Smooth muscle cell (in vitro differentiated cells): ENCODE results near the gene SCYGR2. TPM values are rescaled to one million over a fixed set of nuclear protein-coding genes. Genes with fewer than 3 reads are reported as not detected.

ENCODE experiments used
- DNase-seq: peaks from one replicate; lab custom pipeline; 2025; ENCODE audit not compliant: unreplicated experiment; lab: John Stamatoyannopoulos, UW
- H2AFZ ChIP-seq: fragments of 200-600 bp; sonication (generic); 2 replicates; pipeline ENCODE4 v1.6.0; 2016; ENCODE audit warnings: antibody characterized with exemption, low read depth, mild to moderate bottlenecking
- H3F3A ChIP-seq: fragments of 200-600 bp; sonication (generic); 2 replicates; pipeline ENCODE4 v1.6.0; 2017; ENCODE audit warnings: antibody characterized with exemption, low read depth
- H3K27ac ChIP-seq: fragments of 200-600 bp; sonication (generic); 2 replicates; pipeline ENCODE4 v1.5.1; 2016; ENCODE audit warnings: low read depth, mild to moderate bottlenecking
- H3K27me3 ChIP-seq: fragments of 200-600 bp; sonication (generic); 2 replicates; pipeline ENCODE4 v1.6.1; 2016; ENCODE audit warnings: low read depth, mild to moderate bottlenecking
- H3K36me3 ChIP-seq: fragments of 200-600 bp; sonication (generic); 2 replicates; pipeline ENCODE4 v1.5.1; 2016; ENCODE audit warnings: low read depth
- H3K4me1 ChIP-seq: fragments of 200-600 bp; sonication (generic); 2 replicates; pipeline ENCODE4 v1.5.1; 2016; ENCODE audit warnings: low read depth
- H3K4me2 ChIP-seq: fragments of 200-600 bp; sonication (generic); 2 replicates; pipeline ENCODE4 v1.6.0; 2016; ENCODE audit warnings: mild to moderate bottlenecking
- H3K4me3 ChIP-seq: fragments of 200-600 bp; sonication (generic); 2 replicates; pipeline ENCODE4 v1.5.1; 2016; ENCODE audit warnings: mild to moderate bottlenecking
- H3K79me2 ChIP-seq: fragments of 200-600 bp; sonication (generic); 2 replicates; pipeline ENCODE4 v1.6.0; 2016; ENCODE audit warnings: low read depth, mild to moderate bottlenecking
- H3K9ac ChIP-seq: fragments of 200-600 bp; sonication (generic); 2 replicates; pipeline ENCODE4 v1.6.0; 2016; ENCODE audit warnings: low read depth
- H3K9me3 ChIP-seq: fragments of 200-600 bp; sonication (generic); replicated peaks from 2 replicates; pipeline ENCODE4 v1.5.1; 2016; ENCODE audit warnings: low read depth
- H4K20me1 ChIP-seq: fragments of 200-600 bp; sonication (generic); 2 replicates; pipeline ENCODE4 v1.6.0; 2016; ENCODE audit warnings: low read depth
- WGBS: methylation state at CpG from one replicate; pipeline ENCODE4 v1.1.7; 2016; ENCODE audit warnings: low lambda C conversion rate; 5-methylcytosine and 5-hydroxymethylcytosine counted together
- polyA plus RNA-seq: library from polyadenylated mRNA; unstranded; fragments of >200 nt; fragmentation: Nextera tagmentation; extraction: Ambion mirVana; gene quantifications from 2 replicates; pipeline ENCODE4 v1.2.1, GENCODE V29; 2016
- total RNA-seq: library from RNA; depleted of rRNA; stranded (reverse); fragments of >200 nt; gene quantifications from 2 replicates; pipeline ENCODE4 v1.2.3, GENCODE V29; 2014
- TF ChIP-seq, protein P1 (sequence below): fragments of 200-600 bp; sonication (generic); IDR thresholded peaks from 2 replicates; pipeline ENCODE4 v1.5.1; 2017; ENCODE audit warnings: borderline replicate concordance, mild to moderate bottlenecking, antibody characterized with exemption; ENCODE audit not compliant: insufficient read depth, poor library complexity, severe bottlenecking

The SCYGR2 gene
- total and polyA plus RNA-seq, 2 experiments from 2014 or later = not detected

DNA sequence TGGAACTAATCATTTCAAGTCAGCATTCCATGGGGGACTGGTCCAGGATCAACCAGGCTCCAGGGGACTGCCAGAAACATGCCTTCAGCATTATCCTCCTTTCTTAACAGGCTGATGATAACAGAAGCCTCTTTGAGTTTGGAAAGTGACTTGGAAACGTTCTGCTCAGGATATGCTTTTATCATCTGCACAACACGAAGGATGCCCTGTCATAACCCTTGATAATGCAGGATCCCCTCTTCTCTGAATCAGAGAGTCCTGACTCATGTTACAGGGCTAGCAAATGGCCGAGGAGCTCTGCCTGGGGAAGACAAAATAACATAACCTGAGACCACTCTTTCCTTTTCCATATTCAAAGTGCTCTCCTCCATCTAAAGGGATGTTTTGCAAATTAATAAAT, 9.2 kb downstream of the SCYGR2 start:
- H3F3A ChIP-seq = no peaks in the 10 kb centered on the region
- H3K27ac ChIP-seq = peak overlapping the region; percentile 22
- H3K4me3 ChIP-seq = no peak overlapping the region
- no peak overlapping the region for H2AFZ ChIP-seq
- H3K36me3 ChIP-seq = no peaks in the 10 kb centered on the region
- no peaks in the 10 kb centered on the region for H3K9me3 ChIP-seq
- H3K27me3 ChIP-seq = no peaks in the 10 kb centered on the region
- H3K4me2 ChIP-seq = peak overlapping the region; percentile 27
- no peaks in the 10 kb centered on the region for H3K79me2 ChIP-seq
- H3K9ac ChIP-seq = no peak overlapping the region
- TF ChIP-seq, protein P1, sequence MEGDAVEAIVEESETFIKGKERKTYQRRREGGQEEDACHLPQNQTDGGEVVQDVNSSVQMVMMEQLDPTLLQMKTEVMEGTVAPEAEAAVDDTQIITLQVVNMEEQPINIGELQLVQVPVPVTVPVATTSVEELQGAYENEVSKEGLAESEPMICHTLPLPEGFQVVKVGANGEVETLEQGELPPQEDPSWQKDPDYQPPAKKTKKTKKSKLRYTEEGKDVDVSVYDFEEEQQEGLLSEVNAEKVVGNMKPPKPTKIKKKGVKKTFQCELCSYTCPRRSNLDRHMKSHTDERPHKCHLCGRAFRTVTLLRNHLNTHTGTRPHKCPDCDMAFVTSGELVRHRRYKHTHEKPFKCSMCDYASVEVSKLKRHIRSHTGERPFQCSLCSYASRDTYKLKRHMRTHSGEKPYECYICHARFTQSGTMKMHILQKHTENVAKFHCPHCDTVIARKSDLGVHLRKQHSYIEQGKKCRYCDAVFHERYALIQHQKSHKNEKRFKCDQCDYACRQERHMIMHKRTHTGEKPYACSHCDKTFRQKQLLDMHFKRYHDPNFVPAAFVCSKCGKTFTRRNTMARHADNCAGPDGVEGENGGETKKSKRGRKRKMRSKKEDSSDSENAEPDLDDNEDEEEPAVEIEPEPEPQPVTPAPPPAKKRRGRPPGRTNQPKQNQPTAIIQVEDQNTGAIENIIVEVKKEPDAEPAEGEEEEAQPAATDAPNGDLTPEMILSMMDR = no peak
- WGBS = 25% methylated on average over 3 of the region's 3 CpGs
- H4K20me1 ChIP-seq = no peaks in the 10 kb centered on the region
- no peak for DNase-seq
- no peaks in the 10 kb centered on the region for H3K4me1 ChIP-seq

DNA sequence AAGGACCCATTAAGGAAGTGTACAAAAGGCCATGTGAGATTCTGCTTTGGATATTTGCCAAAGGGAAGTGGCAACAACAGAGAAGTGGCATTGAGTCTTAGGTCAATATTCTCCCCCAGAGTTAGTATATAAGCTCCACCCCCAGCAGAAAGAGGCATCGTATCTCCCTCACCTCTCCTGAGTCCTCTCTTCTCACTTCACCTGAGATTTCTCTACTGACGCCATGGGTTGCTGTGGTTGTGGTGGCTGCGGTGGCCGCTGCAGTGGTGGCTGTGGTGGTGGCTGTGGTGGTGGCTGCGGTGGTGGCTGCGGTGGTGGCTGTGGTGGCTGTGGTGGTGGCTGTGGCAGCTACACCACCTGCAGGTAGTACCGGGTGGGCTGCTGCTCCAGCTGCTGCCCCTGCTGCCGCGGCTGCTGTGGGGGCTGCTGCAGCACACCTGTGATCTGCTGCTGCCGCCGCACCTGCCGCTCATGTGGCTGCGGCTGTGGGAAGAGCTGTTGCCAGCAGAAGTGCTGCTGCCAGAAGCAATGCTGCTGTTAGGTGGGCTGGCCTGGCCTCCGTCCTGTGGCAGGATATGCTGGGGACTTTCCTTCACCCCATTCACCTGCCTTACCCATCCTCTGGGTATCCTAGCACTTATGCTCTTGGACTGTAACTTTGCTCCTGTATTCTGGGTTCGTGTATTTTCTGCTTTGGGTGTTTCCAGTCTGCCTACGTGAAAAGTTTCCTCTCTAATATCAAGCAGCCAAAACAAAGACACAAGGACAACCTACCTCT, 10.1 kb downstream of the SCYGR2 start:
- DNase-seq = no peak
- Histone ChIP-seq H3K27me3 (no peaks in the 10 kb centered on the region), H3K9me3 (no peaks in the 10 kb centered on the region), H3K27ac (no peak overlapping the region), H3K79me2 (no peaks in the 10 kb centered on the region), H3K36me3 (no peaks in the 10 kb centered on the region), H3F3A (no peaks in the 10 kb centered on the region), H3K4me2 (no peak overlapping the region), H3K4me3 (no peak overlapping the region), H2AFZ (no peak overlapping the region), H3K9ac (no peak overlapping the region), H3K4me1 (no peaks in the 10 kb centered on the region), H4K20me1 (no peaks in the 10 kb centered on the region)
- TF ChIP-seq, protein P1 = no peak
- 96% methylated on average over 16 of the region's 16 CpGs for WGBS

DNA sequence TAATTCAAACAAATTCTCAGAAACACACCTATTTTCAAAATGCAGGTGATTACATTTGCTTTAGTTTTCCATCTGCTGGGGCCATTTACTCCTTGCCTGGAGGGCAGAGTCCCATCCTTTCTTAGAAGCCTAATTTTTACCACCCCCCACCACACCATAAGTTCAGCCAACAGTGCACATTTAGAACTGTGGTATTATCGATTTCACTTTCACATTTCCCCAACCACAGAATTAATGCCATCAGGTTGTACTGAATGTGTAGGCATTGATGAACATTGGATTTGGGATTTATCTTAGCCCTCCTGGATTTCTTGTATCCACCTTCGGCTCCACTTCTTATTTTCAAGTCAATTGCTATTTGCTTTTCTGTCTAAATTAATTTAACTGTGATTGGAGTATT, 11.4 kb downstream of the SCYGR2 start:
- no peak overlapping the region for H3K4me2 ChIP-seq
- H4K20me1 ChIP-seq = no peaks in the 10 kb centered on the region
- no peaks in the 10 kb centered on the region for H3K79me2 ChIP-seq
- no peaks in the 10 kb centered on the region for H3K9me3 ChIP-seq
- H2AFZ ChIP-seq = no peak overlapping the region
- TF ChIP-seq, protein P1 = no peak
- no peaks in the 10 kb centered on the region for H3K27me3 ChIP-seq
- no peak overlapping the region for H3K9ac ChIP-seq
- no peak for DNase-seq
- WGBS = 95% methylated on average over 2 of the region's 2 CpGs
- H3F3A ChIP-seq = no peaks in the 10 kb centered on the region
- H3K4me1 ChIP-seq = no peaks in the 10 kb centered on the region
- H3K36me3 ChIP-seq = no peaks in the 10 kb centered on the region
- no peak overlapping the region for H3K4me3 ChIP-seq
- no peak overlapping the region for H3K27ac ChIP-seq

DNA sequence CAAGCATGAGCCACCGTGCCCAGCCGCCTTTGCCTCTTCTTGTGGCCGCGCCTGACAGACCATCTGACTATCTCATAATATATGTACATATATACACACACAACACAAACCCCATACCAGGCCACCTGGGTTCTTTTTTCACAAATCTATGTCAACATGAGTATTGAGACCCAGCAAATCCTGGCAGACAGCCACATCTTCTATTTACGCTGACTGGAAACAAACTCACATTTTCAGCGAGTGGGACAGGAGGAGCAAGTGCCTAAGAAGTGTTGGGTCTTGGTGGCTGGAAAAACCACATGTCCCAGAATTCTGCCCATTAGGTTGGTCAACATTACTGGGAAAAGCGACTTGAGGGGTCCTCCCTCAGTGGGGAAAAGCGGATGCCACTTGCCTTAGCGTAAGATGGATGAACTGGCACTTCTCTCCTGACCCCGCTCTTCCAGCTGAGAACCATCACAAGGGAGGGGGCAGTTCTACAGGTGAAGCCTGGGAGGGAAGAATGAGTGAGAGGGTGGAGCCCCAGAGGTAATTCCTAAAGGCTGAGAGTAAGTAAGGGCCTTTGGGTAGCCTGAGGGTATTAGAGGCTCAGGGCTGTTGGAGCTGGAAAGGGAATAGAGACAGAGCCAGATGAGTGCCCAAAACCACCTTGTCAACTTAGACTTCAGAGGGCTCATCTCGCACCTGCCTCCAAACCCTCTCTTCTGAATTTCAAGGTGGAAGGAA, 14.0 kb downstream of the SCYGR2 start:
- 96% methylated on average over 11 of the region's 11 CpGs for WGBS
- no peaks in the 10 kb centered on the region for H3K79me2 ChIP-seq
- H3K27ac ChIP-seq = no peak overlapping the region
- no peaks in the 10 kb centered on the region for H4K20me1 ChIP-seq
- H3K9me3 ChIP-seq = no peaks in the 10 kb centered on the region
- no peaks in the 10 kb centered on the region for H3K27me3 ChIP-seq
- no peak overlapping the region for H3K4me2 ChIP-seq
- no peaks in the 10 kb centered on the region for H3F3A ChIP-seq
- H3K9ac ChIP-seq = no peak overlapping the region
- TF ChIP-seq, protein P1 = no peak
- H2AFZ ChIP-seq = no peak overlapping the region
- no peaks in the 10 kb centered on the region for H3K4me1 ChIP-seq
- DNase-seq = no peak
- H3K4me3 ChIP-seq = no peak overlapping the region
- no peaks in the 10 kb centered on the region for H3K36me3 ChIP-seq
